Suprapubic skin (tissue), 4 donors: ENCODE data around the gene CYP19A1.

ENCODE experiments used
- POLR2A ChIP-seq, 2 donors: fragments of 450-650 bp; IDR thresholded peaks; one replicate each; pipeline ENCODE4 v1.6.1; 2017; ENCODE audit warnings: antibody characterized with exemption in 2 of 2, mild to moderate bottlenecking in 2 of 2, moderate library complexity in 2 of 2
- POLR2AphosphoS5 ChIP-seq, 3 donors: sonication (generic); formaldehyde crosslinking; IDR thresholded peaks; one replicate each; pipeline ENCODE4 v1.6.1; 2017; ENCODE audit warnings: antibody characterized with exemption in 3 of 3
- TF ChIP-seq, protein P1 (sequence below), 2 donors: fragments of 200-600 bp in 1 of 2; fragments of 450-650 bp in 1 of 2; sonication (generic) in 1 of 2; IDR thresholded peaks; one replicate each; pipeline ENCODE4 v1.5.1; 2016 to 2019; ENCODE audit warnings: antibody characterized with exemption in 2 of 2, mild to moderate bottlenecking in 1 of 2, moderate library complexity in 1 of 2

DNA sequence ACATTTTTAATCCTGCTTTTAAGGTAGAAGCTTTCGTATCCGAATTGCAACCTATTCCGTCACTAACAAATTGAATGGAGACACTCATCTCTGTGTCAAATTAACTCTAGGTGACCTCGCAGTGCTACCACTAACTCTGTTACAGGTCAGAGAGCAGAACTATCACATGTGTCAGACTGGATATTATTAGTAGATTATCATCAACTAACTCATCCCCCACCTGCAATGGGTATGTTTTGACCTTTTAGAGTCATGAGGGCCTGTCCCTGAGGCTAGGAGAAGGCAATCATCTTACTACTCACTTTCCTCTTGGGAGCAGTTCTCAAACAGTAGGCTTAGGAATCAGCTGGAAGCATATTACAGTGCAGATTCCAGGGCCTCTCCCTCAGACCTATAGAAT is 5.1 kb upstream of the CYP19A1 start:
- TF ChIP-seq POLR2A (IDR thresholded peaks at IDR 0.05) (no peak), POLR2AphosphoS5 (IDR thresholded peaks at IDR 0.05) (no peak)
- TF ChIP-seq, protein P1, sequence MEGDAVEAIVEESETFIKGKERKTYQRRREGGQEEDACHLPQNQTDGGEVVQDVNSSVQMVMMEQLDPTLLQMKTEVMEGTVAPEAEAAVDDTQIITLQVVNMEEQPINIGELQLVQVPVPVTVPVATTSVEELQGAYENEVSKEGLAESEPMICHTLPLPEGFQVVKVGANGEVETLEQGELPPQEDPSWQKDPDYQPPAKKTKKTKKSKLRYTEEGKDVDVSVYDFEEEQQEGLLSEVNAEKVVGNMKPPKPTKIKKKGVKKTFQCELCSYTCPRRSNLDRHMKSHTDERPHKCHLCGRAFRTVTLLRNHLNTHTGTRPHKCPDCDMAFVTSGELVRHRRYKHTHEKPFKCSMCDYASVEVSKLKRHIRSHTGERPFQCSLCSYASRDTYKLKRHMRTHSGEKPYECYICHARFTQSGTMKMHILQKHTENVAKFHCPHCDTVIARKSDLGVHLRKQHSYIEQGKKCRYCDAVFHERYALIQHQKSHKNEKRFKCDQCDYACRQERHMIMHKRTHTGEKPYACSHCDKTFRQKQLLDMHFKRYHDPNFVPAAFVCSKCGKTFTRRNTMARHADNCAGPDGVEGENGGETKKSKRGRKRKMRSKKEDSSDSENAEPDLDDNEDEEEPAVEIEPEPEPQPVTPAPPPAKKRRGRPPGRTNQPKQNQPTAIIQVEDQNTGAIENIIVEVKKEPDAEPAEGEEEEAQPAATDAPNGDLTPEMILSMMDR (IDR thresholded peaks at IDR 0.05), result no peak
